ENCODE results near the gene TRIM26. TPM values are rescaled to one million over a fixed set of nuclear protein-coding genes. Genes with fewer than 3 reads are reported as not detected.

TRIM26 gene
- total and polyA plus RNA-seq, 2 of the 13 experiments (the other 11 are each of a cell fraction or from before 2014, with no cell fraction given): 27.1 to 38.7 TPM

DNA sequence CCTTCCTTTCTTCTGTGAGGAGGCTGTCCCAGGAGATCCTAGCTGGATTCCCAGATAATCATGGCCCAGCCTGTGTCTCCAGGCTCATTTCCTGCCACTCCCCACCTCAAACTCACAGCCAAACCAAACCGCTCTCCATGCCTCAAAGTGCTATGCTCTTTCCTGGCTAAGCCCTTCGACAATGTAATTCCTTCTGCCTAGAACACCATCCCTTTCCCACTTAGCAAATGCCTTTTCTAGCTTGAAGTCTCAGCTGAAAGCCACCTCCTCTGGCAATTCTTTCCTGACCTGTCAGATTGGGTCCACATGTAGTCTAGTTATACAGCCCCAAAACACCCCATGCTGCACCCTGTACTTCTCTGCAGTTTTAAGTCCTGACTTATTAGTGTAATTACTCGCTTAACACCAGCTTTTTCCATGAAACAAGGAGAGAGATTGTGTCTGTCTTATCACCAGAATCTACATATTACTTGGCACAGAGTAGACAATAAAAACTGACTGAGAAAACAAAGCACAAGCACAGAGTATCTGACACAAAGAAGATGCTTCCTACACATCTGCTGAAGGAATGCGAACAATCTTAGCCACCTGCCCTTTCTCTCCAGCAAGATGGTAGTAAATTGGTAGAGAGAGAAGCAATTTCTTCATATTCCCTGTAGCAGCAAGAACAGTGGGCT lies 5.4 kb downstream of the TRIM26 start:
- no peaks in the 10 kb centered on the region for H4K20me1 ChIP-seq (ENCODE audit: insufficient read depth, low read length)
- no peaks in the 10 kb centered on the region for H3K9me3 ChIP-seq (ENCODE audit: low read length)
- TF ChIP-seq ZNF331 (CRISPR knock-in tag; IDR thresholded peaks at IDR 0.05) (0 out of 2 replicates have a peak, but pooled peaks have one; percentile 12), CEBPB (IDR thresholded peaks at IDR 0.05; ENCODE audit: borderline replicate concordance, low read depth, low read length) (no peak), PHF20 (CRISPR knock-in tag; IDR thresholded peaks at IDR 0.05) (0 out of 2 replicates have a peak, but pooled peaks have one; percentile 2), ZNF451 (CRISPR knock-in tag; IDR thresholded peaks at IDR 0.05) (0 out of 2 replicates have a peak, but pooled peaks have one; percentile 37), ZNF550 (CRISPR knock-in tag; IDR thresholded peaks at IDR 0.05; ENCODE audit: borderline replicate concordance) (0 out of 2 replicates have a peak, but pooled peaks have one; percentile 23), ELF3 (CRISPR knock-in tag; IDR thresholded peaks at IDR 0.05) (no peak), MAZ (IDR thresholded peaks at IDR 0.05; ENCODE audit: borderline replicate concordance, low read depth, low read length) (no peak), MAZ (CRISPR knock-in tag; IDR thresholded peaks at IDR 0.05; ENCODE audit: low read depth) (0 out of 2 replicates have a peak, but pooled peaks have one; percentile 28), ZNF713 (CRISPR knock-in tag; IDR thresholded peaks at IDR 0.05) (no peak), ZBTB7A (CRISPR knock-in tag; IDR thresholded peaks at IDR 0.05) (0 out of 2 replicates have a peak, but pooled peaks have one; percentile 13), KMT2B (CRISPR knock-in tag; IDR thresholded peaks at IDR 0.05) (peak; percentile 4; the same call in 1 of the 2 replicates), ARHGAP35 (CRISPR knock-in tag; IDR thresholded peaks at IDR 0.05; ENCODE audit: borderline replicate concordance) (0 out of 2 replicates have a peak, but pooled peaks have one; percentile 29), GZF1 (CRISPR knock-in tag; IDR thresholded peaks at IDR 0.05) (0 out of 2 replicates have a peak, but pooled peaks have one; percentile 20)
- TF ChIP-seq, protein P1, sequence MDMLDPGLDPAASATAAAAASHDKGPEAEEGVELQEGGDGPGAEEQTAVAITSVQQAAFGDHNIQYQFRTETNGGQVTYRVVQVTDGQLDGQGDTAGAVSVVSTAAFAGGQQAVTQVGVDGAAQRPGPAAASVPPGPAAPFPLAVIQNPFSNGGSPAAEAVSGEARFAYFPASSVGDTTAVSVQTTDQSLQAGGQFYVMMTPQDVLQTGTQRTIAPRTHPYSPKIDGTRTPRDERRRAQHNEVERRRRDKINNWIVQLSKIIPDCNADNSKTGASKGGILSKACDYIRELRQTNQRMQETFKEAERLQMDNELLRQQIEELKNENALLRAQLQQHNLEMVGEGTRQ (IDR thresholded peaks at IDR 0.05; ENCODE audit: low read depth, low read length): no peak
- TF ChIP-seq, protein P1 (CRISPR knock-in tag; IDR thresholded peaks at IDR 0.05; ENCODE audit: borderline replicate concordance): peak; percentile 49; the same call in 1 of the 2 replicates
- peaks cover 0 to 12% of the 10 kb centered on the region in 2 experiments; a peak in 2 of 5 replicates for H3K36me3 ChIP-seq (replicated peaks in 1 of 2; ENCODE audit: control insufficient read depth in 1 of 2, insufficient read depth in 2 of 2, low read length in 2 of 2)
- no peak for FAIRE-seq
- peaks cover 80% of the 10 kb centered on the region for H3K79me2 ChIP-seq (ENCODE audit: insufficient read depth, low read length)
- BruUV-seq (replicated peaks): TSS peak; percentile 91
- peaks cover 0 to under 1% of the 10 kb centered on the region in 2 experiments; a peak in 1 of 5 replicates for H3K27me3 ChIP-seq (ENCODE audit: control insufficient read depth in 1 of 2, insufficient read depth in 2 of 2, low read length in 2 of 2)
- H3K4me2 ChIP-seq (ENCODE audit: low read depth, low read length): peak overlapping the region; percentile 96
- peak overlapping the region; percentile 27 to 66 (median 46) for H3K4me3 ChIP-seq (replicated peaks in 1 of 3; ENCODE audit: insufficient read depth in 1 of 3, low read depth in 2 of 3, low read length in 3 of 3)
- H3K27ac ChIP-seq (ENCODE audit: extremely low read length, insufficient read depth, low read length): peak overlapping the region; percentile 93
- CTCF ChIA-PET (ENCODE audit: low intra/inter-chr PET ratio, low total read pairs): no interaction called here
- POLR2A ChIA-PET: interaction anchor here (0.9 to 3.6 kb wide), 12 partner anchors 9 to 243 kb away, joined by 3 to 22 read pairs (median 4); partner anchors contain the start of gene TRIM31
- H2AFZ ChIP-seq (ENCODE audit: low read length): no peak overlapping the region
- peaks cover 85% of the 10 kb centered on the region for H3K4me1 ChIP-seq (ENCODE audit: insufficient read depth, low read length)
- in situ Hi-C loops (cut with HindIII; ENCODE audit: extremely low pct_ligation_motif_present, low pct_unique_long_range_greater_than_20kb): no loop called here
- intact Hi-C loops (cut with micrococcal nuclease; ENCODE audit: unreplicated experiment): no loop called here
- no peak for DNase-seq (ENCODE audit: low spot score)
- ATAC-seq: peak; percentile 49
- WGBS (ENCODE audit: low lambda C conversion rate): 25% methylated on average over 4 of the region's 4 CpGs
- H3K9ac ChIP-seq (ENCODE audit: insufficient read depth, low read depth, low read length): peak overlapping the region; percentile 72
